ENCODE results near the gene ALG14.
"Not testable (repeated sequence)": the region's sequence is repeated elsewhere in the genome, so short reads cannot be mapped to it uniquely, and the experiment has no call there.

Gene ALG14

DNA sequence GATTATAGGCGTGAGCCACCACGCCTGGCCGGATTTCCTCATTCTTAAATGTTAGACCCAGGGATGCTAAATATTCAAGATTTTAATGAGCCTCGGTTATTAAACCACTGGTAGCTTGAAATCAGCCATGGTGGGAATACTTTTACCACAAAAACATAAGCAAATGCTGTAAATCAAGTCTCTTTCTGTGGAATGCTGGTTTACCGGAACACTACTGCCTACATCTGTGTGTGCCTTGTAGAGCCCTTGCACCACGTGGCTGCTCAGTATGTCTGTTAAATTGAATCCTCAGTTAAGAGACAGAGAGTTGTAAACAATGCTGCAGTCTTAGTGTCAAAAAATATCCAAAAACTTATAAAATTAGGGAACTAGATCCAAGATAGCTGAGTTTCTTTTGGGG, 119.0 kb downstream of the ALG14 start:
- DNase-seq (ENCODE audit: low read depth) = no peak

DNA sequence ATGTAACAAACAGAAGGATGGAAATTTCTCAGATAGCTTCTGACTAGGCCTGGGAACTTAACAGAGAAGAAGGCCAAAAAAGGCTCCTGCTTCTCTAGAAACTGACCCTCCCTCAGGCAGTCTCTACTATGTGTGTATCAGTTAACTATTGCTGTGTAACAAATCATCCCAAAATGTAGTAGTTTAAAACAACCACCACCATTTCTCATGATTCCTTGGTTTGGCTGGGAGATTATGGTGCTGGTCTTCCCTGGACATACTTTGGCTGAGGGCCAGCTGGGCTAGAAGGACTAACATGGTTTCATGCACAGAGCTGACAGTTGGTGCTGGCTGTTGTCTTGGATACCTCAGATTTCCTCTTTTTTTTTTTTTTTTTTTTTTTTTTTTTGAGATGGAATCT, 119.6 kb downstream of the ALG14 start:
- DNase-seq (ENCODE audit: low read depth) = no peak

DNA sequence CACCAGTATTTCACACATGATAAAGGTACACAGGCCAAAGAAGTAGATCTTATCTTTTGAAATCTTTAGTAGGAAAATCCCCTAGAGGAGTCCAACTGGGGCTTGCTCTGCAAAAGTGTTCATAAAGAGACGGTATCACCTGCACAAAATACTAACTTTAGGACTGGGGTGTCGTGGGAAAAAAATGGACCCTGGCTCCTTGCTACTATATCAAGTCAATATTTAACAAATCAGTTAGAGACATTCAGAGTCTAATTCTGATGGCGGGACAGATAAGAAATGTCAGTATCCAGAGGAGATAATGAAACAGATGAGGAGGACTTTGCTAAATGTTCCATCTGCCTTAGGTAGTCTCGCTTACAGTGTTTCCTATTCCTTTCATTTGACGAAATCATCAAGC, 120.2 kb downstream of the ALG14 start:
- no peak for DNase-seq (ENCODE audit: low read depth)

DNA sequence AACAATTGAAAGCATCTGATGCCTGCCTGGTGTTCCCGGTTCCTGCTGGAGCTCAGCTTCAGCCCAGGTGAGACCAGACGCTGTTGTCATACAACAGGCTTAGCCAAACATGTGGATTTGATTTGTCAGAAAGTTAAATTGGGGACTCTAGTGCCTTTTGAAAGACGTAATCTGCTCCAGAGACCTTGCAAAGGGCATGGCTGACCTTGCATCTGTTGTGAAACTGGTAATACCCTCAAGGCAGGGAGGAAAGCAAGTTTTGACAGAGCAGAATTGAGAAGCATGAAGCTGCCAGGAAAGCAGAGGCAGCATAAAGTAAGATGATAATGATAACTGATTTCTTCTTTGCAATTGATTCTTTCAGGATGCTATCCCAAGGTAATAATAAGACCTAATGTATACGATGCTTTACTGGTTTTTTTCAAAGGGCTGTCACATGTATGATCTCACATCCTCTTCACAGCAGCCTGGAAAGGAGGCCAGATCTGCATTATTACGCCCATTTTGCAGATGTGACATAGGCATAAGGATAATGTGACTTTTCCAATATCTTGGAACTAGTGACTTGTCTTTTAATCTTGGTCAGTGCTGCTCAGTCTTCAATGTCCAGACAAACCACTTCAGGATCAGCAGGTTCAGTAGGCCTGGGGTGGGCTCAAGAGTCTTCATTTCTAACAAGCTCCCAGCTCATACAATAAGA, 121.1 kb downstream of the ALG14 start:
- no peak for DNase-seq (ENCODE audit: low read depth)

DNA sequence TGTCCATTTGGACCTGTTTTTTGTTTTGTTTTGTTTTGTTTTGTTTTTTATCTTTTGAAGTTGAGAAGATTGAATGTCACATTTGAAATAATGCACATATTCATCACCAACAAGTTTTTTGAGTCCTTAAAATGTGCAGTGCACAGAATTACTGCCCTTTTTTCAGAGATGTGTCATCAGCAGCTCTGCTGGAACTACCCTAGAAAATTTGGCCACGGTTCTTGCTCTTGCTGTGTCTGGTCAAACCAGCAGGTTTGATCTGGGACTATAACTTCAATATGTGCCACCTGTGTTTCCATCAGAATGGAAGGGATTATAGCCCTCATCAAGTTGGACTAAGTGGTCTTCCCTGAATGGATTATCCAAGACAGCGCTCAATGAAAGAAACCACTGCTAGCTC, 121.7 kb downstream of the ALG14 start:
- no peak for DNase-seq (ENCODE audit: low read depth)

DNA sequence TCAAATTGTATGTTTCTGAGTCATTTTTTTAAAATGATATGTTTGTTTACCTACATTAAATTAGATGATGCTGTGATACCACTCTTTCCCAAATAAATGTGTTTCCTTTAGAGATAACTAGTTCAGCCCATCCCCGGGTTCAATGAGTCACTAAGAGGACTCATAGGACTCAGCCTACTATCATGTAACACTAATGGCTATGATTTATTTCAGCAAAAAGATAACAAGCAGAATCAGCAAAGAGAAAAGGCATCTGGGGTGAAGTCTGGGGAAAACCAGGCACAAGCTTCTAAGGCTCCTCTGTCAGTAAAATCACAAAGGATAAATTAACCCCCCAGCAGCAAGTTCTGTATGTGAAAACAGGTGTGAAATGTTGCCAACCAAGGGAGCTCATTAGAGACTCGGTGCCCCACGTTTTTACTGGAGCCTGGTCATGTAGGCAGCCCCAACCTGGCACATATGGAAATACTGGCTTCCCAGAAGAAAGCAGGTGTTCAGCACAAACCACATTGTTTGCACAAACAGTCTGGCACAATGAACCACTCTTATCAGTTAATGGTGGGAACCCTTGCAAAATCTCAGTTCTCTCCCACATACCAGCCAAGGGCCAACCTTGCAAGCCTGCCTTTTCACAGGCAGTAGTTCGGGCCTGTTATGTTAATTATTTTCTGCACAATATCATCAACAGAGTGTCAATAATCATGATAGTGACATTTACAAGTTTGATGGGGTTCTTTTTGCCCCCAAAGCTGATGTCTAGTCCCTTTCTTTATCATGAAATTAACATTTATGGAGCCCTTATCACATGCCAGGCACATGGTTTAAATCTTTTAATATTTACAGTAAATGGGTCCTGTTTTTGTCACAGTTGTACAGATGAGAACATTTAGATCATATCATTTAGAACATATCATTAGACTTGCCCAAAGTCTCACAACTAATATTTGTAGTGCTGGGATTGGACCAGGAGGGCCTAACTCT, 122.8 kb downstream of the ALG14 start:
- no peak for DNase-seq (ENCODE audit: low read depth)

DNA sequence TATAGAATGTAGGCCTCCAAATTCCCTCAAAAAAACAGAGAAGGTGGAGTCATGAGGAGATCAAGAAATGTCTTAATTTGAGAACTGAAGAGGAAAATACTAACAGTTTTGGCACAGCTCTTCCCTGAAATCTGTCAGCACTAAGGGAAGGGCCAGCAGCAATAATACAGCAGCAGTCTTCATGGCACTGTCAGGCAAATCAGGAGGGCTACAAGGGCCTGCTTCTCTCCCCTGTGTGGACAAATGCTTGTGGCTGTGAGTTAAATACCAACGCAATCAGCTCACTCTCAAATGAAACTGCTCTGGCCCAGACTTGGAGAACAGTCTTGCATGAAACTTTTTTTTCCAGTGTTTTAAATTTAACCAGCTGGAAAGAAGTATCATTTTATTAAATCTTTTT, 125.3 kb downstream of the ALG14 start:
- no peak for DNase-seq (ENCODE audit: low read depth)

DNA sequence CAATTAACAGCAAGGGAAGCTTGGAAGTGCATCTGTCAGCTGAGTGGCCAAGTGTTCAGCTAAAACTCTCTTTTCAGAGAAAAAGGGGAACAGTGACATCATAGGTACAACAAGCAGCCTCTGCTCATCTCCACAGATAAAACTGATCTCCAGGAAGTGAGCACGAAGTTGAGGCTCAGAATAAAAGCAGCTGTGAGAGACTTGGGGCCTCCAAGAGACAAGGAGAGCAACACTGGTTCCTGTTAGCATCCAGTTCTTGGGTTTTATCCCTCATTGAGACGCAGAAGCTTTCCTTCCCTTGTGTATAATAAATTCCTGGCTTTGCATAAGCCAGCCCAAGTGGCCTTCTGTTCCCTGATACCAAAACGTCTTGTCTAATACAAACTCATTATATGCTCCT, 125.9 kb downstream of the ALG14 start:
- no peak for DNase-seq (ENCODE audit: low read depth)

DNA sequence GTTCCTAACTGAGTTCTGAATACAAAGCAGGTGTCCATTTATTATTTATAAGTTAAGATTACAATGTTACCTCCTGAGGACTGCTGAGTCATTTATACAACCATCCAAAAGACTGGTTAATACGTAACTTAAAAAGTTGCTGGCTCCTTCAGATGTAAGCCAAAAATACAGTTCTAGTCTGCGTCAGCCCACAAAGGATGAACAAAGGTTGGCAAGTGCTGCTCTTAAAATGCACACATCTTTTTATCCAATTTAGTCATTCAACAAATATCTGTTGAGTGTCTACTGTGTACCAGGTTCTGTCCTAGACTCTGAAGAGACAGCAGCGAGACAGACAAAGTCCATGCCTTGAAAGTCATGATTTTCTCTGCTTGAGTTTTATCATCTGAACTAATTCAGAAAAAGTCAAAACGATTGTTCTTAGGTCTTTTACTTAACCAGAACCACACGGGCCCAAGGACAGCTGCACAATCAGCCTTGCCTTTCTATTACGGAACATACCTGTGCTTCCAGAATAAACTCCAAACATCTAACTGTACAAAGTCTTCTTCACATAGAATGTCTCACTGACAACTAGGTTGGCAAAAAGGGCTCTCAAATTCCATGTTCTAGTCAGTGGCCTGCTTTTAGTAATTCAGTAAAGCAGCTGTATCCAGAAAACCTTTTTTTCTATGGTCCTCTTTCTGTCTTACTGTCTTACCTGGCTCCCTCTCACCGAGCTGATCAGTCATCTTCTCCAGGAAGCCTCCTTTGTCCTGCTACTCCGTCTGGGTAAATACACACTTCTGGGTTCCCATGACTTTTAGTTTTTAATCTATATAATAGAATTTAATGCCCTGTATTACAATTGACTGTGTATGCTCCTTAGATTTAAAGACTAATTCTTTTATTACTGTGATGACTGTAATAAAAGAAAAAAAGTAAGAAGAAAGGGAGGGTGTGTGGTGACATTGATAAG, 130.3 kb downstream of the ALG14 start:
- no peak for DNase-seq (ENCODE audit: low read depth)

DNA sequence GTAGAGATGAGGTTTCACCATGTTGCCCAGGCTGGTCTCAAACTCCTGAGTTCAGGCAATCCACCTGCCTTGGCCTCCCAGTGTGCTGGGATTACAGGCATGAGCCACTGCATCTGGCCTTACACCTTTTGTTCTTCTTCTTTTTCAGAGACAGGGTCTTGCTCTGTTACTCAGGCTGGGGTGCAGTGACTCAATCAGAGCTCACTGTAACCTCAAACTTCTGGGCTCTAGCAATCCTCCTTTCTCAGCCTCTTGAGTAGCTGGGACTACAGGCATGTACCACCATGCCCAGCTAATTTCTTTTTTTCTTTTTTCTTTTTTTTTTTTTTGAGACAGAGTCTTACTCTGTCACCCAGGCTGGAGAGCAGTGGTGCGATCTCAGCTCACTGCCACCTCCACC, 131.3 kb downstream of the ALG14 start:
- DNase-seq (ENCODE audit: low read depth) = not testable (repeated sequence)

DNA sequence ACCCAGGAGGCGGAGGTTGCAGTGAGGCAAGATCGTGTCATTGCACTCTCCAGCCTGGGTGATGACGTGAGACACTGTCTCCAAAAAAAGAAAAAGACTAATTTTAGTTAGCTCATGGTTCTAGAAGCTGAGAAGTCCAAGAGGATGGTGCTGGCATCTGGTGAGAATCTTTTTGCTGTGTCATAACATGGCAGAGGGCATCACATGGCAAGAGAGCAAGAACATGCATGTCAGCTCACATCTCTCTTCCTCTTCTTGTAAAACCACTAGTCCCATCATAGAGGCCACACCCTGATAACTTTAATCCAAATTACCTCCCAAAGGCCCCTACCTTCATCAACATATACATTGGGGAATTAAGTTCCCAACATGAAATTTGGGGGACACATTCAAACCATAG, 132.0 kb downstream of the ALG14 start:
- no peak for DNase-seq (ENCODE audit: low read depth)

DNA sequence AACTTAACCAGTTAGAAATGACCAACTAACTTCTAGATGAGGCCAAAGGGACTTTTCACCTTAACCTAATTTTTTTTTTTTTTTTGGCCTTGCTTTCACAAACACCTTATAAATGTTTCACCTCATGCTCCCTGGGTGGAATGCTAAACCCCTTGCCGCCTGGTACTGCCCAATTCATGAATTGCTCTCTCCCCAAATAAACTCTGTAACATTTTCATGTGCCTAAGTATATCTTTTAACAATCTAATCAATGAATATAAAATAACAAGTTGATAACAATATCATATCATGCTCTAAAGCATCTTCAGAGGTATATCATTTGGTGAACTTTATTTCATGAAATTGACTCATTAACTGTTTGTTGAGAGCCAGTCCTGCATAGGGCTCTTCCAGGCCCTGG, 134.9 kb downstream of the ALG14 start:
- DNase-seq (ENCODE audit: low read depth) = no peak

DNA sequence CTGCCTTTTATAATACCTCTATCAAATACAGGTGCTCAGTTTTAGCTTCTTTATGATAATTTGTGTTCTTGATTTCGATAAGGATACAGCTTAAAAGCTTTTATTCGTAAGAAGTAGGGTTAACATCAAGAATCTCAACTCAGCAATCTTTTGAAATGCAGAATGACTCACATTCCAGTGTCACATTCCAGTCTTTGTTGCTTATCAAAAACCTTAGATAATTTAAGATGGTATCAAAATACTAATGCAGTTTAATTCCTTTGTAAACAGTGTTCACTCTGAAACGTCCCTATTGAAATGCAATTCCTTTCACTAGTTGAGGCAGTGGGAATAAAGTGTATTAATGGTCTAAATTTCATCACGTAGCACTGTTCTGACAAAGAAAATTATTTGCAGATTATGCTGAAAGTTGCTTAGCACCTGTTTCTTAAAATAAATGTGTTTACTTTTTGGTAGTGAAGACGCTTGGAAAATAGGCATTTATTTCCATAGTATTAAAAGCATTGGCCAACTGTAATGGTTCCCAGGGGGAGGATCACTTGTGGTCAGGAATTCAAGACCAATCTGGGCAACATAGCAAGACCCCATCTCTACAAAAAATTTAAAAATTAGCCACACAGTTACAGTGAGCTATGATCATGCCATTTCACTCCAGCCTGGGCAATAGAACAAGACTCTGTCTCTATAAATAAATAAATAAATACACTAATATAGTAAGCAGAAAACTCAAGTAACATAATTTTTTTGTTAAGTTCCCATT, 135.7 kb downstream of the ALG14 start:
- DNase-seq (ENCODE audit: low read depth) = no peak

DNA sequence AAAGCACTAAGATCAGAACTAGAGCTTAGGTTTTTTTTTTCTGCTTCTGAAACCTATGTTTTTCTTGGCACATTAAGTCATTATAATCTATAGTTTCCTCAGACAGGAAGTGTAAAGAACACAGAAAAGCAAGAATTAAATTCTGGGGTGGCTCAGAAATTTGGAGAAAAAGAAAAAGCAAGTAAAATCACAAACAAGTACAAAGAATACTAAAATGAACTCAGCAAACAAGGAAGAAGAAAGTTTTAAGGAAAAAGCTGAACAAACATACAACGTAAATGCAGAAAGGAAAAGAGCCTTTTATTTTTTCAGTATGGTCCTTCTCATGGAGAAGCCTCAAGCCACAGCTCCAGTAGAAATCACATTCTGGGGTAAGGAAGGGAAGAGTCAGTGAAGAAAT, 137.3 kb downstream of the ALG14 start:
- no peak for DNase-seq (ENCODE audit: low read depth)

DNA sequence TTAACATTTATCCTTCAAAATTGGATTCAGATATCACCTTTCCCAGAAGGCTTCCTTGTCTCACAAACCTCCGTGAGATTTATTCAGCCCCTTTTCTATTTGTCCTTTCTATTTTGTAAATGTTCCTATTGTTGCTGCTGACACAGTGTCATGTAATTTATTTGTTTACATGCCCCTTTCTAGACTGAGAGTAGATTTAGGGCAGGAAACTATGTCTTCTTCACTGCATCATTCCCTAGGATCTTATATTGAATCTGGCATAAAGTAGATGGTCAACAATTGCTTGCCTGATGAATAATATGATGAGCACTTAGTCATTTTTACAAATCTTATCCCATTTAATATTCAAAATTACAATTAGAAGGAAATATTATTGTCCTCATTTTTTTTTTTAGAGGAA, 137.7 kb downstream of the ALG14 start:
- DNase-seq (ENCODE audit: low read depth) = no peak

DNA sequence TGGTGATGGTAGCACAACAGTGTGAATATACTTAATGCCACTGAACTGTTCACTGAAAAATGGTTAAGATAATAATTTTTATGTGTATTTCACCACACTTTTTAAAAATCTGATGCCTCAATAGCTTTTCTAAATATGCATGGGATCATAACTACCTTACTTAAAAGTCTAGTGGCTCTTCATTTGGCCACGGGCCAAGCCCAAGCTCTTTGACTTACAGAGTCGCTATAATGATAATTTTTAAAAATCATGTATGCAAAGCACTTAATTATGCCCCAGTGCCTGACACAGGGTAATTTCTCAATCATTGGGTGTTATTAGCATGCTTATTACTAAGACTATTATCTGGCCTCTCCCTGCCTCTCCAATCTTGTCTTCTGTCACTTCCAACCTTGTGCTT, 138.2 kb downstream of the ALG14 start:
- DNase-seq (ENCODE audit: low read depth) = no peak

DNA sequence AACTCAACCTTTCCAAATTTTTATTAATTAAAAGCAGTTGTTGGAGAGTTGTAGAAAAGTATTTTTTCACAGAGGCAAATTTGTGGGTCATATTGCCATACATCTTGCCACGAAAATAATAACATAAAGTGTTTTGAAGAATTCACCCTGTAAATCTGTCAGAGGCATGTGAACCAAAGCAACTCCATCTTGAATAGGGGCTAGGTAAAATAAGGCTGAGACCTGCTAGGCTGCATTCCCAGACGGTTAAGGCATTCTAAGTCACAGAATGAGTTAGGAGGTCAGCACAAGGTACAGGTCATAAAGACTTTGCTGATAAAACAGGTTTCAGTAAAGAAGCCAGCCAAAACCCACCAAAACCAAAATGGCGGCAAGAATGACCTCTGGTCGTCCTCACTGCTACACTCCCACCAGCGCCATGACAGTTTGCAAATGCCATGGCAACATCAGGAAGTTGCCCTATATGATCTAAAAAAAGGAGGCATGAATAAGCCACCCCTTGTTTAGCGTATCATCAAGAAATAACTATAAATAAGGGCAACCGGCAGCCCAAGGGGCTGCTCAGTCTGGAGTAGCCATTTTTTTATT, 141.4 kb downstream of the ALG14 start:
- no peak for DNase-seq (ENCODE audit: low read depth)

DNA sequence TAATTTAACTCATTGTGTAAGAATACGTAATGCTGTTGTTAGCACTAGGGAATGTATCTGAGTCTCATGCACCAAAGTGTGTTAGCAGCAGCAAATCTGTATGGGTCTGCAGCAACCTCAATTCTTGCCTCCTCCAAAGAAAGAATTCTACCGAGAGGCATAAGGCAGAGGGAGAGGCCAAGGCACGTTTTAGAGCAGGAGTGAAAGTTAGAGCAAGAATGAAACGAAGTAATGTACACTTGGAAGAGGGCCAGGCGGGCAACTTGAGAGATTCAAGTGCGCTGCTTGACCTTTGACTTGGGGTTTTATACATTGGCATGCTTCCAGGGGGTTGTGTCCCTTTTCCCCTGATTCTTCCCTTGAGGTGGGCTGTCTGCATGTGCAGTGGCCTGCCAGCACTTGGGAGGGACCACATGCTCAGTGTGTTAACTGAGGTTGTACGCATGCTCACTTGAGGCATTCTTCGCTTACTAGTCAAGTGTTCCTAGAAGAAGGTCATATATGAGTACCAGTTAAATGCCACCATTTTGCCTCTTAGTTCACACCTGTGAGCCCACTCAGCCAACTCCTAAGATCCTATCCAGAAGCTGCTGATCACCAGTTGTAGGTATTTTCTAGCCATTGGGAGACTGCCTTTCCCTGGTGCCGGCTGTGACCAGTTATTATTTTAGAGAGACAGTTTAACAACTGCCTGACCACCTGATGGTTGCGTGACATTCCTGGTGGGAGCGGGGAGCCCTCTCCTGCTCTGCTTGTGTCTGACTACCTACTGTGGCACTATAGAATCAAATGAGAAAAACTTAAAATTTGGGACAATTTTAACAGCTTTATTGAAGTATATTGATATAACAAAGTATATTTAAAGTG, 143.2 kb downstream of the ALG14 start:
- DNase-seq (ENCODE audit: low read depth) = no peak

DNA sequence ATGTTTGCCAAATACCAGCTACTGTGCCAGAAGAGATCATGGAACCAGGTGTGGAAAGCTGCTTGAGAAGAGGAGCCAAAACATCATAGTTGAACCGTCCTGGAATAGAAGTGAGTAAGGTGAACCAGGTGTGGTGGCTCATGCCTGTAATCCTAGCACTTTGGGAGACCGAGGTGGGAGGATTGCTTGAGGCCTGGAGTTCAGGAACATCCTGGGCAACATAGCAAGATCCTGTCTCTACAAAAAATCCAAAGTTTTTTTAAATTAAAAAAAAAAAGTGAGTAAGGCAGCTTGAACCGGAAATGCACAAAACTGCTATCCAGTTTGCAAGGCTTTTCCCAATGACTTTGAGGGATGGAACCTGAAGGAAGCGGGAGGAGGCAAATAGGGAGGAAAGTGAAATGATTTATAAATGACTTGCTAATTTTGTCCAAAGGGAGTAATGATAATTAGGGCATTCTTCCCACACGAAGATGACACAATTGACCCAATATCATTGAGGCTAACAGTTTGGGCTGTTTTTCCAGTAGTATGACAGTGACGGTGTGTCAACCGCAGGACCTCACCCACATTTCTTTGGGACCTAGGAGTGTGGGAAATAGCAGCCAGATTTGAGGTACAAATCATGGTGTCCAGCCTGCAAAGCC, 144.3 kb downstream of the ALG14 start:
- DNase-seq (ENCODE audit: low read depth) = no peak

All from T follicular helper cell (primary cell).